ENCODE measurements around the gene DLX1.

Gene DLX1

GRCh38 chr2:172085460-172086159 lies at the start of gene DLX1:
Gene DLX1, plus strand, starts transcription at chr2:172085507. Its CDS starts 171 bp downstream, at chr2:172085678.
- no peak within 1 kb of the TSS for H3K27ac ChIP-seq
- peaks cover 100% of the 10 kb centered on the region for H3K27me3 ChIP-seq
- H3K4me2 ChIP-seq: peak within 1 kb of the TSS; percentile 83
- no peak for TF ChIP-seq Cebpa-rat (IDR thresholded peaks at IDR 0.05)
- peak within 1 kb of the TSS; percentile 58 for H3K4me3 ChIP-seq
- no peaks in the 10 kb centered on the region for H3K36me3 ChIP-seq
- H4K20me1 ChIP-seq: peaks cover 100% of the 10 kb centered on the region
- peaks cover 16% of the 10 kb centered on the region for H3K4me1 ChIP-seq
- H3K9ac ChIP-seq: no peak within 1 kb of the TSS
- H3K9me3 ChIP-seq: peaks cover 27% of the 10 kb centered on the region

- H4K20me1 ChIP-seq: no peaks in the 10 kb centered on the region
- H3K4me2 ChIP-seq: no peak overlapping the region
- H3K9ac ChIP-seq: no peak overlapping the region
- H3K9me3 ChIP-seq: no peaks in the 10 kb centered on the region
- no peak overlapping the region for H3K4me3 ChIP-seq
- H3K27ac ChIP-seq: no peak overlapping the region
- no peaks in the 10 kb centered on the region for H3K27me3 ChIP-seq
- no peak for TF ChIP-seq Cebpa-rat (IDR thresholded peaks at IDR 0.05)
- H3K36me3 ChIP-seq: no peaks in the 10 kb centered on the region
- peaks cover 28% of the 10 kb centered on the region for H3K4me1 ChIP-seq
Measured at GRCh38 chr2:172038121-172038520, 47.2 kb upstream of the DLX1 start.

DNA sequence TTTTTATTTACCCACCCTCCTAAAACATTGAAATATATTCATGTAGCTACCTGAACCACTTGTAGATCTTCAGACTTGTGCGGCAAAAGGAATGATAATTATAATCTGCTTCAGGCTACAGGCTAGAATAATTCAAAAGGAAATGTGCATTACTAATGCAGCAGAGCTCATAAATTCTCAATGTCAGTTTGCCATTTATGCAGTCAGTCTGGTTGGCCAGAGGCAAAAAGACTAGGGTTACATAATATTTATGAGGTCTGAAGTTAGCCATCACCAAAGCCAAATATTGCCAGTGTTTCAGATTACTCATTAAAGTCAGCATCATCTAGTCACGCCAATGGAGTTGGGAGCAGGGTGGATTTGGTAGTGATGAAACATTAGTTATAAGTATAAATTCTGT lies 46.7 kb upstream of the DLX1 start:
- Histone ChIP-seq H3K4me3 (no peak overlapping the region), H3K36me3 (no peaks in the 10 kb centered on the region), H3K4me2 (peak overlapping the region; percentile 57; the same call in 1 of the 2 replicates), H3K27me3 (no peaks in the 10 kb centered on the region), H4K20me1 (no peaks in the 10 kb centered on the region), H3K4me1 (peaks cover 28% of the 10 kb centered on the region), H3K9me3 (no peaks in the 10 kb centered on the region), H3K27ac (no peak overlapping the region), H3K9ac (no peak overlapping the region)
- TF ChIP-seq Cebpa-rat (IDR thresholded peaks at IDR 0.05): no peak

- peaks cover 28% of the 10 kb centered on the region for H3K4me1 ChIP-seq
- no peaks in the 10 kb centered on the region for H3K9me3 ChIP-seq
- no peaks in the 10 kb centered on the region for H4K20me1 ChIP-seq
- no peak overlapping the region for H3K4me3 ChIP-seq
- no peak overlapping the region for H3K27ac ChIP-seq
- no peak for TF ChIP-seq Cebpa-rat (IDR thresholded peaks at IDR 0.05)
- H3K36me3 ChIP-seq: no peaks in the 10 kb centered on the region
- H3K9ac ChIP-seq: no peak overlapping the region
- H3K27me3 ChIP-seq: no peaks in the 10 kb centered on the region
- peak overlapping the region; percentile 57 for H3K4me2 ChIP-seq
Measured at GRCh38 chr2:172039011-172039704, 46.1 kb upstream of the DLX1 start.

GRCh38 chr2:172040311-172040710 lies 45.0 kb upstream of the DLX1 start:
- Histone ChIP-seq H3K27me3 (no peaks in the 10 kb centered on the region), H3K4me1 (peaks cover 28% of the 10 kb centered on the region), H3K4me3 (no peak overlapping the region), H4K20me1 (no peaks in the 10 kb centered on the region), H3K4me2 (peak overlapping the region; percentile 57), H3K9ac (no peak overlapping the region), H3K36me3 (no peaks in the 10 kb centered on the region), H3K9me3 (no peaks in the 10 kb centered on the region), H3K27ac (no peak overlapping the region)
- TF ChIP-seq Cebpa-rat (IDR thresholded peaks at IDR 0.05): no peak

GRCh38 chr2:172046080-172046678 lies 39.1 kb upstream of the DLX1 start:
- H3K9me3 ChIP-seq: no peaks in the 10 kb centered on the region
- no peak overlapping the region for H3K27ac ChIP-seq
- peaks cover 10% of the 10 kb centered on the region for H3K4me1 ChIP-seq
- no peaks in the 10 kb centered on the region for H3K27me3 ChIP-seq
- no peak overlapping the region for H3K4me3 ChIP-seq
- H3K4me2 ChIP-seq: peak overlapping the region; percentile 44
- TF ChIP-seq Cebpa-rat (IDR thresholded peaks at IDR 0.05): no peak
- H3K36me3 ChIP-seq: no peaks in the 10 kb centered on the region
- no peak overlapping the region for H3K9ac ChIP-seq
- no peaks in the 10 kb centered on the region for H4K20me1 ChIP-seq

DNA sequence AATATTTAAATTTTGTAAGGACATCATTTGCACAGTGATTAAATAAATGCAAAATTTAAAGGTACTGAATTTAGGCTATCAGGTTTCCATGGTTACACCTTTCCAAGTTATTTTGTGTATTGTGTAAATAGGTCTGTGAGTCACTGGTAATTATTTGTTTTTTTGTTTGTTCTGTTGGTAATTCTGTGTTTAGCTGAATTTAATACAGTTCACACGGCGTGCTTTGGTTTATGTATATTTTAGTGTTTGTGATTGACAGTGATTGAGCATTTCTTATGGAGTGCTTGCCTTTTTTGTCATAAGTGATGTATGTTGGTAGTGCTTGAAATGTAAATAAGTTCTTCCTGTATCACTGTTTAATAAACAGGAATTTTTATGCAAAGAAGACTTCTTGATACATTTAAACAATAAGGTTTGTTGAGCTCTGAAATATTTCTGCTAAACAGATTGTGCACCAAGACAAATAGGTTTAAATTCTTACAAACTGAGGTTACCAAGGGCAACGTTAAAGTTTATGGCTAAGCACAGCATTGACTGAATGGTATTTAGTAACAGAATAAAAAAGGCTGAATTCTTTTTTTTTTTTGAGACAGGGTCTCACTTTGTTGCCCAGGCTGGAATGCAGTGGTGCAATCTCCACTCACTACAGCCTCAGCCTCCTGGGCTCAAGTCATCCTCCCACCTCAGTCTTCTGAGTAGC lies 38.3 kb upstream of the DLX1 start:
- no peak overlapping the region for H3K4me2 ChIP-seq
- no peaks in the 10 kb centered on the region for H3K36me3 ChIP-seq
- H3K9me3 ChIP-seq: no peaks in the 10 kb centered on the region
- H3K9ac ChIP-seq: no peak overlapping the region
- H3K27me3 ChIP-seq: no peaks in the 10 kb centered on the region
- H4K20me1 ChIP-seq: no peaks in the 10 kb centered on the region
- TF ChIP-seq Cebpa-rat (IDR thresholded peaks at IDR 0.05): no peak
- H3K4me1 ChIP-seq: peaks cover 8% of the 10 kb centered on the region
- no peak overlapping the region for H3K4me3 ChIP-seq
- H3K27ac ChIP-seq: no peak overlapping the region

DNA sequence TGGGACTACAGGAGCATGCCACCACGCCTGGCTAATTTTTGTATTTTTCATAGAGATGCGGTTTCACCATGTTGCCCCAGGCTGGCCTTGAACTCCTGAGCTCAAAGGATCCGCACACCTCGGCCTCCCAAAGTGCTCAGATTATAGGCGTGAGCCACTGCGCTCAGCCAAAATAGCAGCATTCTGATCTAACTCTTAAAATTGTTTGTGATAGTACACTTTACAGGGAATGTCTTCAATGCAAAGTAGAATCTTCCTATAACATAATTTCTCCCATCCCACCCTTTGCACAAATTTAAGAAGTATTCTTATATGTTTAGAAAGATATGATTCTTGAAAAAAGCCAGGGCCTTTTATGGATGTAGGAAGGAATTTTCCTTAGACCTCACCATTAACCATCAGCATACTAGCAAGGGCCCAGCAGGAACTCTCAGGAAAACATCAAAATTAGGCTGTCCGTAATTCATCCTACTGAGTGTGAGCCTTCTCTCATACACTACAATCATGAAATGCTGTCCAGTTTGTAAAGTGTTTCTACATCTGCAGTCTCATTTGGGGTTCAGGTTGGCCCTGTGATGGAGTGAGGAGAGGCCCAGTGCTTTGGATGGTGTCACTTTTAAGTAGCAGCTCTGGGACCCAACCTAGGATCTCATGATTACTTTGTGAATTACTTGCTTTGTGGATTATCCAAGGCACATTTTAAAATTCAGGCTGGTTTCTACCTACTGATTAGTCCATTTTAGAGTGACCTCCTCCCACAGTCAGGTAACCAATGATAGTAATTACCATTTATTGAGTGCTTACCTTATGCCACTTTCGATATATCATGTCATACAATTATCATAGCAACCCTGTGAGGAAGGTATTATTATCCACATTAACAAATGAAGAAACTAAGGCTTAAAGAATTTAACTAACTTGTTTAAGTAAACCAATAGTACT lies 37.5 kb upstream of the DLX1 start:
- Histone ChIP-seq H3K27me3 (no peaks in the 10 kb centered on the region), H3K4me1 (peaks cover 8% of the 10 kb centered on the region)

More for the DNA sequence above, 37.5 kb upstream of the DLX1 start:
- Histone ChIP-seq H3K9ac (no peak overlapping the region), H4K20me1 (0 out of 2 replicates have a peak, but pooled peaks cover 4% of the 10 kb centered on the region), H3K4me3 (no peak overlapping the region), H3K27ac (no peak overlapping the region), H3K36me3 (no peaks in the 10 kb centered on the region), H3K9me3 (no peaks in the 10 kb centered on the region), H3K4me2 (no peak overlapping the region)
- no peak for TF ChIP-seq Cebpa-rat (IDR thresholded peaks at IDR 0.05)

Data from BLaER1 (cell line).